NB4 (cell line): Measurements from ENCODE around the gene CAT.

Experiments
- POLR2A ChIP-seq: IDR thresholded peaks from 2 replicates; pipeline ENCODE4 v1.6.1; 2011; ENCODE audit warnings: mild to moderate bottlenecking; ENCODE audit not compliant: insufficient read length; ENCODE audit errors: extremely low read depth
- TF ChIP-seq, protein P1 (sequence below): IDR thresholded peaks from one replicate; pipeline ENCODE4 v1.5.1; 2012; ENCODE audit warnings: low read depth, low read length
- TF ChIP-seq, protein P2 (sequence below): IDR thresholded peaks from 2 replicates; pipeline ENCODE4 v1.6.1; 2011; ENCODE audit warnings: low read depth, low read length

DNA sequence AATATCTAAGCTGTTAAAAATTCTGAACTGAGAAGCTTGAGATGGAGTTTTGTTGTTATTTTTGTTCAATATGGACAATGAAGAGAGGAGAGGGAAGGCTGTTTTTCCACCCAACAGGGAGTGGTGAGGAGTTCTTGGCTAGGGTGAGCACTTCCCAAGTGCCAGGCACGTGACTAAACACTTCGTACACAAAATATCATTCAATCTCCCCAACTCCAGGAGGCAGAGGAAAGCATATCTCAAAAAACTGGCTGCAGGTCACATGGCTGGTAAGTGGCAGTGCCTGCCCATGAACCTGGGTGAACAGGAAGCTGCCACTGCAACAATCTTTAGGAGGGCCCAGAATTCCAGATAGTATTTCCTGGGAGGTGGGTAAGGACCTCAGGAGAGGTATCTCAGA is 63.2 kb downstream of the CAT start:
- TF ChIP-seq, protein P1, sequence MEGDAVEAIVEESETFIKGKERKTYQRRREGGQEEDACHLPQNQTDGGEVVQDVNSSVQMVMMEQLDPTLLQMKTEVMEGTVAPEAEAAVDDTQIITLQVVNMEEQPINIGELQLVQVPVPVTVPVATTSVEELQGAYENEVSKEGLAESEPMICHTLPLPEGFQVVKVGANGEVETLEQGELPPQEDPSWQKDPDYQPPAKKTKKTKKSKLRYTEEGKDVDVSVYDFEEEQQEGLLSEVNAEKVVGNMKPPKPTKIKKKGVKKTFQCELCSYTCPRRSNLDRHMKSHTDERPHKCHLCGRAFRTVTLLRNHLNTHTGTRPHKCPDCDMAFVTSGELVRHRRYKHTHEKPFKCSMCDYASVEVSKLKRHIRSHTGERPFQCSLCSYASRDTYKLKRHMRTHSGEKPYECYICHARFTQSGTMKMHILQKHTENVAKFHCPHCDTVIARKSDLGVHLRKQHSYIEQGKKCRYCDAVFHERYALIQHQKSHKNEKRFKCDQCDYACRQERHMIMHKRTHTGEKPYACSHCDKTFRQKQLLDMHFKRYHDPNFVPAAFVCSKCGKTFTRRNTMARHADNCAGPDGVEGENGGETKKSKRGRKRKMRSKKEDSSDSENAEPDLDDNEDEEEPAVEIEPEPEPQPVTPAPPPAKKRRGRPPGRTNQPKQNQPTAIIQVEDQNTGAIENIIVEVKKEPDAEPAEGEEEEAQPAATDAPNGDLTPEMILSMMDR, result no peak
- no peak for TF ChIP-seq POLR2A
- TF ChIP-seq, protein P2, sequence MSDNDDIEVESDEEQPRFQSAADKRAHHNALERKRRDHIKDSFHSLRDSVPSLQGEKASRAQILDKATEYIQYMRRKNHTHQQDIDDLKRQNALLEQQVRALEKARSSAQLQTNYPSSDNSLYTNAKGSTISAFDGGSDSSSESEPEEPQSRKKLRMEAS, result no peak
